ENCODE measurements around the gene CTNNA3. TPM values are rescaled to one million over a fixed set of nuclear protein-coding genes. Genes with fewer than 3 reads are reported as not detected.

Gene CTNNA3
- total and polyA plus RNA-seq, 4 donors = under 0.01 to 39.8 (median 0.09) TPM

GRCh38 chr10:66291133-66291532 lies 1404.9 kb downstream of the CTNNA3 start:
- TF ChIP-seq CTCF (IDR thresholded peaks at IDR 0.05; ENCODE audit: control extremely low read depth, extremely low read depth) = no peak
- H3K9ac ChIP-seq (ENCODE audit: insufficient read depth in 1 of 2, low read length in 2 of 2) = no peak overlapping the region
- H3K4me1 ChIP-seq (ENCODE audit: control insufficient read depth in 5 of 5, insufficient read depth in 5 of 5, low read length in 5 of 5) = peaks cover 0 to 6% (median 0%) of the 10 kb centered on the region in 5 donors
- H3K4me3 ChIP-seq = no peak overlapping the region
- H3K27ac ChIP-seq (ENCODE audit: low read depth in 1 of 2, low read length in 1 of 2) = no peak overlapping the region
- no peaks in the 10 kb centered on the region for H3K9me3 ChIP-seq (ENCODE audit: control insufficient read depth in 4 of 4, insufficient read depth in 3 of 4, low read length in 3 of 4)
- H3K27me3 ChIP-seq (ENCODE audit: control insufficient read depth in 3 of 3, insufficient read depth in 3 of 3, low read length in 2 of 3) = no peaks in the 10 kb centered on the region
- ATAC-seq (ENCODE audit: insufficient read depth, low FRiP score) (no peak), DNase-seq (no peak)
- 86 to 87% methylated on average over 2 of the region's 2 CpGs for WGBS, 2 donors
- H3K36me3 ChIP-seq (ENCODE audit: control insufficient read depth in 4 of 4, insufficient read depth in 4 of 4, low read length in 4 of 4) = no peaks in the 10 kb centered on the region

- no peak for ATAC-seq (ENCODE audit: insufficient read depth, low FRiP score)
- no peak for DNase-seq
- H3K4me1 ChIP-seq (ENCODE audit: control insufficient read depth in 5 of 5, insufficient read depth in 5 of 5, low read length in 5 of 5) = no peaks in the 10 kb centered on the region
Measured at GRCh38 chr10:66284621-66285020, 1411.4 kb downstream of the CTNNA3 start.

GRCh38 chr10:66283874-66284464 lies 1412.0 kb downstream of the CTNNA3 start:
- H3K27me3 ChIP-seq (ENCODE audit: control insufficient read depth in 3 of 3, insufficient read depth in 3 of 3, low read length in 2 of 3) = no peaks in the 10 kb centered on the region
- H3K36me3 ChIP-seq (ENCODE audit: control insufficient read depth in 4 of 4, insufficient read depth in 4 of 4, low read length in 4 of 4) = no peaks in the 10 kb centered on the region
- H3K27ac ChIP-seq (ENCODE audit: low read depth in 1 of 2, low read length in 1 of 2) = no peak overlapping the region
- no peaks in the 10 kb centered on the region for H3K9me3 ChIP-seq (ENCODE audit: control insufficient read depth in 4 of 4, insufficient read depth in 3 of 4, low read length in 3 of 4)
- no peak for ATAC-seq (ENCODE audit: insufficient read depth, low FRiP score)
- no peak overlapping the region for H3K9ac ChIP-seq (ENCODE audit: insufficient read depth in 1 of 2, low read length in 2 of 2)
- no peak for TF ChIP-seq CTCF (IDR thresholded peaks at IDR 0.05; ENCODE audit: control extremely low read depth, extremely low read depth)
- no peak for DNase-seq
- 93 to 94% methylated on average over 4 of the region's 4 CpGs for WGBS, 2 donors
- no peak overlapping the region for H3K4me3 ChIP-seq
- H3K4me1 ChIP-seq (ENCODE audit: control insufficient read depth in 5 of 5, insufficient read depth in 5 of 5, low read length in 5 of 5) = no peaks in the 10 kb centered on the region

More at GRCh38 chr10:66284621-66285020, 1411.4 kb downstream of the CTNNA3 start:
- Histone ChIP-seq H3K9ac (ENCODE audit: insufficient read depth in 1 of 2, low read length in 2 of 2) (no peak overlapping the region), H3K27me3 (ENCODE audit: control insufficient read depth in 3 of 3, insufficient read depth in 3 of 3, low read length in 2 of 3) (no peaks in the 10 kb centered on the region), H3K9me3 (ENCODE audit: control insufficient read depth in 4 of 4, insufficient read depth in 3 of 4, low read length in 3 of 4) (no peaks in the 10 kb centered on the region), H3K27ac (ENCODE audit: low read depth in 1 of 2, low read length in 1 of 2) (no peak overlapping the region), H3K36me3 (ENCODE audit: control insufficient read depth in 4 of 4, insufficient read depth in 4 of 4, low read length in 4 of 4) (no peaks in the 10 kb centered on the region), H3K4me3 (no peak overlapping the region)
- no peak for TF ChIP-seq CTCF (IDR thresholded peaks at IDR 0.05; ENCODE audit: control extremely low read depth, extremely low read depth)

GRCh38 chr10:66283064-66283463 lies 1412.9 kb downstream of the CTNNA3 start:
- no peak for ATAC-seq (ENCODE audit: insufficient read depth, low FRiP score)

More at GRCh38 chr10:66283064-66283463, 1412.9 kb downstream of the CTNNA3 start:
- 79 to 84% methylated on average over 2 of the region's 2 CpGs for WGBS, 2 donors
- Histone ChIP-seq H3K27me3 (ENCODE audit: control insufficient read depth in 3 of 3, insufficient read depth in 3 of 3, low read length in 2 of 3) (no peaks in the 10 kb centered on the region), H3K9me3 (ENCODE audit: control insufficient read depth in 4 of 4, insufficient read depth in 3 of 4, low read length in 3 of 4) (no peaks in the 10 kb centered on the region), H3K36me3 (ENCODE audit: control insufficient read depth in 4 of 4, insufficient read depth in 4 of 4, low read length in 4 of 4) (no peaks in the 10 kb centered on the region), H3K9ac (ENCODE audit: insufficient read depth in 1 of 2, low read length in 2 of 2) (no peak overlapping the region), H3K4me3 (no peak overlapping the region), H3K27ac (ENCODE audit: low read depth in 1 of 2, low read length in 1 of 2) (no peak overlapping the region), H3K4me1 (ENCODE audit: control insufficient read depth in 5 of 5, insufficient read depth in 5 of 5, low read length in 5 of 5) (no peaks in the 10 kb centered on the region)
- DNase-seq = no peak
- TF ChIP-seq CTCF (IDR thresholded peaks at IDR 0.05; ENCODE audit: control extremely low read depth, extremely low read depth) = no peak
